Pancreas (tissue), 10 donors: ENCODE data around the gene DAB2. TPM values are rescaled to one million over a fixed set of nuclear protein-coding genes. Genes with fewer than 3 reads are reported as not detected.

ENCODE experiments used
- ATAC-seq, 4 donors: fragments of 200-7000 bp; cut with Tn5 transposase; one replicate each; pipeline versions ENCODE4 v1.8.0 to v1.9.1; 2020; ENCODE audit warnings: mild to moderate bottlenecking in 4 of 4, moderate library complexity in 4 of 4
- DNase-seq, 6 donors: peaks; one replicate each; pipeline ENCODE4 v3.0.0-alpha.2; 2020
- FAIRE-seq: peaks from 2 replicates; lab custom pipeline; 2012; peaks lifted over from hg19 to GRCh38; lab: Jason Lieb, UNC
- H3K27ac ChIP-seq, 4 donors: fragments of 200-600 bp; sonication (generic); 1 replicate in 3 of 4; 2 replicates in 1 of 4; pipeline versions ENCODE4 v1.5.0 to v1.8.0; 2020
- H3K27me3 ChIP-seq, 4 donors: fragments of 200-600 bp; one replicate each; pipeline ENCODE4 v1.8.0; 2021
- H3K36me3 ChIP-seq, 3 donors: fragments of 200-600 bp; sonication (generic) in 1 of 3; one replicate each; pipeline versions ENCODE4 v1.5.0 to v1.8.0; 2020 to 2021
- H3K4me1 ChIP-seq, 3 donors: fragments of 200-600 bp; one replicate each; pipeline ENCODE4 v1.8.0; 2021
- H3K4me3 ChIP-seq, 4 donors: fragments of 200-600 bp; sonication (generic) in 2 of 4; one replicate each; pipeline versions ENCODE4 v1.5.0 to v1.8.0; 2020 to 2021
- H3K9me3 ChIP-seq, 4 donors: fragments of 200-600 bp; one replicate each; pipeline ENCODE4 v1.8.0; 2021
- CTCF ChIP-seq, 4 donors: fragments of 200-600 bp; sonication (generic) in 3 of 4; IDR thresholded peaks; one replicate each; pipeline versions ENCODE4 v1.5.0 to v1.8.0; 2021; ENCODE audit warnings: antibody characterized with exemption in 4 of 4
- WGBS, 2 donors: extraction: QIAGEN DNeasy Blood & Tissue Kit; methylation state at CpG; one replicate each; pipeline ENCODE4 v1.1.7; 2013; 5-methylcytosine and 5-hydroxymethylcytosine counted together
- intact Hi-C, 3 donors: fragments of 100-400 bp; cut with DNase I; formaldehyde crosslinking; loops; one replicate each; pipeline versions ENCODE4 v1.11.1 to v1.14.2; 2022
- polyA plus RNA-seq, 2 donors: library from polyadenylated mRNA; stranded (reverse); fragments of 200-250 nt; gene quantifications; one replicate each; pipeline ENCODE4 v1.2.3, GENCODE V29; 2013
- total RNA-seq, 6 donors: library from RNA; stranded (reverse); fragmentation: NEBNext Ultra II Directional in 4 of 6; extraction: Animal tissue kit (Norgen Biotek cat#: 25700) in 4 of 6; gene quantifications; one replicate each; pipeline versions ENCODE4 v1.2.1 to v1.2.4, GENCODE V29; 2021 to 2023
- donor health status: healthy with polysubstance abuse.
- donor health status: DM: no; HTN: no; CAD: no; lungs with moderate emphysema.
- donor health status: DM: no; HTN: no; CAD: no.
- donor health status: control.
- donor health status: control.
- donor health status: Bipolar disorder and iron deficiency.
- donor health status: DM: yes; HTN: yes; CAD: no.
- donor health status: DM: no; HTN: no; CAD: no.
- donor health status: DM: no; HTN: no; CAD: no.
- donor health status: DM: yes; HTN: yes; CAD: no.

Gene DAB2
- total and polyA plus RNA-seq, 8 donors = 12.0 to 53.3 (median 27.2) TPM

- no peaks in the 10 kb centered on the region for H3K9me3 ChIP-seq
- H3K4me1 ChIP-seq = no peaks in the 10 kb centered on the region
- TF ChIP-seq CTCF (IDR thresholded peaks at IDR 0.05) = no peak
- H3K27ac ChIP-seq = no peak overlapping the region
- 85 to 88% methylated on average over 1 of the region's 1 CpG for WGBS, 2 donors
- no peaks in the 10 kb centered on the region for H3K27me3 ChIP-seq
- intact Hi-C loops = no loop called here
- H3K36me3 ChIP-seq = no peaks in the 10 kb centered on the region
- no peak for DNase-seq
- no peak for FAIRE-seq
- H3K4me3 ChIP-seq = no peak overlapping the region
- ATAC-seq = no peak
Measured at GRCh38 chr5:39333104-39333503, 91.7 kb downstream of the DAB2 start.

GRCh38 chr5:39331861-39332381 is 92.9 kb downstream of the DAB2 start:
- H3K9me3 ChIP-seq = no peaks in the 10 kb centered on the region
- ATAC-seq (no peak), FAIRE-seq (no peak)

DNA sequence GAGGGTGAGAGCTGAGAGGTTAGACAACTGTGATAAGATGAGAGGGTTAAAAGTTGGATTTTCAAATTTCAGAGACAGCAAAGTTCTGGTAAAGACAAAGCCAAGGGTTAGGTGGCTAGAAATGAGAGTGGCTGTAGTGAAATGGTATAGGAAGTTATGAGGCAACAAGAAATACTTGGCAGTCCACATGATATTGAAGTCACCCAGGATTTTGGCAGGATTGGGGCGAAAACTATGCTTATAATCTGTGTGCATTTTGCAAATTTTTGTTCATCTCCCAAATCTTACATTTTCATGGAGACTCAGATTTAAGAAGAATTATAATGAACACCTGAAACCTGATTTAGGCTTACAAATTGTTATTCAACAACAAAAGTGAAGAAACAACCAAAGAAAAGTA is 96.0 kb downstream of the DAB2 start:
- intact Hi-C loops = no loop called here
- TF ChIP-seq CTCF (IDR thresholded peaks at IDR 0.05) = no peak
- FAIRE-seq = no peak

More at GRCh38 chr5:39331861-39332381, 92.9 kb downstream of the DAB2 start:
- 79 to 88% methylated on average over 2 of the region's 2 CpGs for WGBS, 2 donors
- Histone ChIP-seq H3K4me1 (no peaks in the 10 kb centered on the region), H3K4me3 (no peak overlapping the region), H3K27ac (no peak overlapping the region), H3K36me3 (no peaks in the 10 kb centered on the region), H3K27me3 (no peaks in the 10 kb centered on the region)
- TF ChIP-seq CTCF (IDR thresholded peaks at IDR 0.05) = no peak
- intact Hi-C loops = no loop called here
- no peak for DNase-seq

DNA sequence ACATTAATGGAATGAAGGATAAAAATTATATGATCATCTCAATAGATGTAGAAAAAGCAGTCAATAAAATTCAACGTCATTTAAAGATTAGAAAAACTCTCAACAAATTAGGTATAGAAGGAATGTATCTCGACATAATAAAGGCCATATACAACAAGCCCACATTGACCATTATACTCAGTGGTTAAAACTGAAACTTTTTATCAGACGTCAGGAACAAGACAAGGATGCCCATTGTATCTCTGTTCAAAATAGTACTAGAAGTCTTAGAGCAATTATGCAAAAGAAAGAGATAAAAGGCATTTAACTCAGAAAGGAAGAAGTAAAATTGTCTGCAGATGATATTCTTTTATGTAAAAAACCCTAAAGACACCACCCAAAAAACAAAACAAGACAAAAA is 101.2 kb downstream of the DAB2 start:
- 43 to 55% methylated on average over 3 of the region's 3 CpGs for WGBS, 2 donors

More for the DNA sequence above, 96.0 kb downstream of the DAB2 start:
- Histone ChIP-seq H3K27me3 (no peaks in the 10 kb centered on the region), H3K36me3 (no peaks in the 10 kb centered on the region), H3K27ac (no peak overlapping the region), H3K9me3 (no peaks in the 10 kb centered on the region), H3K4me3 (no peak overlapping the region), H3K4me1 (no peaks in the 10 kb centered on the region)
- WGBS, 2 donors = 61 to 67% methylated on average over 1 of the region's 1 CpG
- ATAC-seq = no peak
- DNase-seq = no peak

More for the DNA sequence above, 101.2 kb downstream of the DAB2 start:
- DNase-seq (no peak), FAIRE-seq (no peak), ATAC-seq (no peak)
- H3K27ac ChIP-seq = no peak overlapping the region
- H3K36me3 ChIP-seq = no peaks in the 10 kb centered on the region
- no peak overlapping the region for H3K4me3 ChIP-seq
- no peak for TF ChIP-seq CTCF (IDR thresholded peaks at IDR 0.05)
- no peaks in the 10 kb centered on the region for H3K9me3 ChIP-seq
- intact Hi-C loops = no loop called here
- no peaks in the 10 kb centered on the region for H3K4me1 ChIP-seq
- H3K27me3 ChIP-seq = no peaks in the 10 kb centered on the region

Other genes with a start within 250 kb of the DAB2 start
- gene FYB1, start 205.4 kb downstream of the DAB2 start, total RNA-seq = 10 to 100 TPM in 1 of 6 donors, 1 to 10 TPM in 3, under 1 TPM in 2; 0.79 to 16.9 (median 2.5) TPM
- under 1 TPM; 0.49 to 0.56 TPM for gene FYB1, start 205.4 kb downstream of the DAB2 start, polyA plus RNA-seq
- gene C9, start 60.5 kb downstream of the DAB2 start, total RNA-seq = under 1 TPM in 1 of 6 donors, not detected in 5; 0.82 TPM
- not detected for gene C9, start 60.5 kb downstream of the DAB2 start, polyA plus RNA-seq